H9 (cell line): ENCODE measurements around the gene RNLS. TPM values are rescaled to one million over a fixed set of nuclear protein-coding genes. Genes with fewer than 3 reads are reported as not detected.

Source experiments
- DNase-seq: peaks from one replicate; pipeline ENCODE4 v3.0.0-alpha.2; 2017
- H2AFZ ChIP-seq: one replicate; pipeline ENCODE4 v1.6.1; 2013; ENCODE audit warnings: mild to moderate bottlenecking, low read length, control low read depth, moderate library complexity
- H2AK5ac ChIP-seq: 2 replicates; pipeline ENCODE4 v1.6.1; 2013; ENCODE audit warnings: low read length, control low read depth, mixed read lengths; ENCODE audit not compliant: insufficient read length
- H2BK120ac ChIP-seq: one replicate; pipeline ENCODE4 v1.6.1; 2013; ENCODE audit warnings: low read depth, mild to moderate bottlenecking, low read length, control low read depth, inconsistent platforms; ENCODE audit not compliant: poor library complexity, severe bottlenecking
- H2BK12ac ChIP-seq: 2 replicates; pipeline ENCODE4 v1.6.1; 2013; ENCODE audit warnings: low read length, control low read depth, mixed read lengths, low read depth; ENCODE audit not compliant: insufficient read length
- H2BK15ac ChIP-seq: 2 replicates; pipeline ENCODE4 v1.6.1; 2013; ENCODE audit warnings: low read depth, low read length, control low read depth
- H2BK20ac ChIP-seq: one replicate; pipeline ENCODE4 v1.6.1; 2013; ENCODE audit warnings: low read depth, mild to moderate bottlenecking, low read length, control low read depth, inconsistent platforms; ENCODE audit not compliant: poor library complexity, severe bottlenecking
- H2BK5ac ChIP-seq: 2 replicates; pipeline ENCODE4 v1.6.1; 2013; ENCODE audit warnings: low read length, control low read depth, mixed read lengths; ENCODE audit not compliant: insufficient read length
- H3K14ac ChIP-seq: 2 replicates; pipeline ENCODE4 v1.6.1; 2013; ENCODE audit warnings: low read length, control low read depth; ENCODE audit not compliant: insufficient read depth
- H3K18ac ChIP-seq: 2 replicates; pipeline ENCODE4 v1.6.1; 2013; ENCODE audit warnings: low read depth, mild to moderate bottlenecking, mixed read lengths, low read length, control low read depth; ENCODE audit not compliant: insufficient read length
- H3K23ac ChIP-seq: 2 replicates; pipeline ENCODE4 v1.6.1; 2013; ENCODE audit warnings: low read length, control low read depth, mixed read lengths, low read depth; ENCODE audit not compliant: insufficient read length
- H3K23me2 ChIP-seq: 2 replicates; pipeline ENCODE4 v1.6.1; 2013; ENCODE audit warnings: low read depth, mild to moderate bottlenecking, mixed read lengths, low read length, control low read depth; ENCODE audit not compliant: insufficient read length, poor library complexity, severe bottlenecking
- H3K27ac ChIP-seq: 2 replicates; pipeline ENCODE4 v1.5.1; 2013; ENCODE audit warnings: low read length, control low read depth, mixed read lengths, low read depth; ENCODE audit not compliant: insufficient read length
- H3K27me3 ChIP-seq: 2 replicates; pipeline ENCODE4 v1.6.1; 2013; ENCODE audit warnings: low read length, control low read depth, inconsistent platforms; ENCODE audit not compliant: insufficient read depth
- H3K4ac ChIP-seq: 2 replicates; pipeline ENCODE4 v1.6.1; 2013; ENCODE audit warnings: low read depth, mild to moderate bottlenecking, control low read depth, inconsistent platforms, low read length, moderate library complexity
- H3K4me1 ChIP-seq: 2 replicates; pipeline ENCODE4 v1.6.1; 2013; ENCODE audit warnings: low read length, control low read depth, inconsistent platforms; ENCODE audit not compliant: insufficient read depth
- H3K4me2 ChIP-seq: 2 replicates; pipeline ENCODE4 v1.6.1; 2013; ENCODE audit warnings: low read length, control low read depth, mixed read lengths; ENCODE audit not compliant: insufficient read length, insufficient read depth
- H3K56ac ChIP-seq: 2 replicates; pipeline ENCODE4 v1.6.1; 2013; ENCODE audit warnings: low read depth, mild to moderate bottlenecking, mixed read lengths, low read length, control low read depth; ENCODE audit not compliant: insufficient read length
- H3K79me1 ChIP-seq: 2 replicates; pipeline ENCODE4 v1.6.1; 2013; ENCODE audit warnings: low read depth, mild to moderate bottlenecking, moderate library complexity, low read length, control low read depth, inconsistent platforms; ENCODE audit not compliant: insufficient read depth, poor library complexity, severe bottlenecking
- H3K79me2 ChIP-seq: 2 replicates; pipeline ENCODE4 v1.6.1; 2013; ENCODE audit warnings: low read length, control low read depth, inconsistent platforms; ENCODE audit not compliant: insufficient read depth
- H3K9ac ChIP-seq: 2 replicates; pipeline ENCODE4 v1.6.1; 2013; ENCODE audit warnings: low read length, control low read depth, mixed read lengths; ENCODE audit not compliant: insufficient read length; ENCODE audit errors: extremely low read depth
- H3K9me3 ChIP-seq: one replicate; pipeline ENCODE4 v1.6.1; 2013; ENCODE audit warnings: low read depth, low read length, inconsistent platforms; ENCODE audit not compliant: control insufficient read depth
- H3T11ph ChIP-seq: one replicate; pipeline ENCODE4 v1.6.1; 2013; ENCODE audit warnings: mild to moderate bottlenecking, low read length, control low read depth, inconsistent platforms
- H4K20me1 ChIP-seq: one replicate; pipeline ENCODE4 v1.6.1; 2013; ENCODE audit not compliant: control insufficient read depth, insufficient read length, insufficient read depth
- H4K5ac ChIP-seq: 2 replicates; pipeline ENCODE4 v1.6.1; 2013; ENCODE audit warnings: low read depth, mild to moderate bottlenecking, mixed read lengths, low read length, control low read depth; ENCODE audit not compliant: insufficient read length
- H4K8ac ChIP-seq: replicated peaks from 2 replicates; pipeline ENCODE4 v1.6.1; 2013; ENCODE audit warnings: low read length, control low read depth, mixed read lengths, low read depth; ENCODE audit not compliant: insufficient read length
- H4K91ac ChIP-seq: 2 replicates; pipeline ENCODE4 v1.6.1; 2013; ENCODE audit warnings: low read depth, mild to moderate bottlenecking, moderate library complexity, mixed read lengths, low read length, control low read depth; ENCODE audit not compliant: insufficient read length
- H3K27ac Mint-ChIP-seq, 3 experiments: 2 replicates in 2 of 3; 3 replicates in 1 of 3; pipeline ENCODE4 v1.8.0; 2020 to 2021; ENCODE audit warnings: mixed read lengths in 3 of 3, mild to moderate bottlenecking in 1 of 3, moderate library complexity in 1 of 3
- H3K27me3 Mint-ChIP-seq: 2 replicates; pipeline ENCODE4 v1.8.0; 2021; ENCODE audit warnings: low read depth, mild to moderate bottlenecking, moderate library complexity, mixed read lengths
- H3K36me3 Mint-ChIP-seq, 3 experiments: 2 replicates in 2 of 3; 3 replicates in 1 of 3; pipeline ENCODE4 v1.8.0; 2020 to 2021; ENCODE audit warnings: low read depth in 3 of 3, mixed read lengths in 3 of 3; ENCODE audit not compliant: insufficient read depth in 1 of 3
- H3K4me1 Mint-ChIP-seq, 2 experiments: 2 replicates each; pipeline ENCODE4 v1.8.0; 2020; ENCODE audit warnings: mixed read lengths in 2 of 2
- H3K4me3 Mint-ChIP-seq, 2 experiments: 2 replicates in 1 of 2; 3 replicates in 1 of 2; pipeline ENCODE4 v1.8.0; 2020 to 2021; ENCODE audit warnings: mild to moderate bottlenecking in 2 of 2, mixed read lengths in 2 of 2, moderate library complexity in 1 of 2
- H3K9me3 Mint-ChIP-seq, 2 experiments: 2 replicates in 1 of 2; 3 replicates in 1 of 2; pipeline ENCODE4 v1.8.0; 2020; ENCODE audit warnings: mild to moderate bottlenecking in 2 of 2, mixed read lengths in 2 of 2, moderate library complexity in 1 of 2
- CTCF ChIP-seq: fragments of 200-600 bp; sonication (generic); conservative IDR thresholded peaks from 3 replicates; pipeline ENCODE4 v1.8.0; 2021; ENCODE audit warnings: antibody characterized with exemption, mild to moderate bottlenecking
- WGBS: extraction: QIAGEN DNeasy Blood & Tissue Kit; methylation state at CpG from one replicate; pipeline ENCODE4 v1.1.7; 2013; ENCODE audit warnings: missing lambda C conversion rate, low lambda C conversion rate, mixed read lengths; ENCODE audit not compliant: insufficient read length; ENCODE audit errors: extremely low coverage; 5-methylcytosine and 5-hydroxymethylcytosine counted together
- total RNA-seq: library from RNA; stranded (reverse); gene quantifications from 2 replicates; pipeline ENCODE4 v1.2.1, GENCODE V29; 2021

Gene RNLS
- total RNA-seq, 1 experiment from 2014 or later = 7.5 TPM

GRCh38 chr10:88392222-88392621, 190.9 kb downstream of the RNLS start:
- H2BK20ac ChIP-seq = no peak overlapping the region
- peaks cover 2 to 20% (median 9%) of the 10 kb centered on the region in 3 experiments; a peak in 6 of 7 replicates for H3K36me3 Mint-ChIP-seq
- no peaks in the 10 kb centered on the region for H4K20me1 ChIP-seq
- H2BK5ac ChIP-seq = no peak overlapping the region
- H2BK120ac ChIP-seq = no peak overlapping the region
- no peak for DNase-seq
- H3K27ac ChIP-seq = no peak overlapping the region
- H3K4me2 ChIP-seq = no peak overlapping the region
- H3K4me1 Mint-ChIP-seq = no peaks in the 10 kb centered on the region
- no peak overlapping the region for H3K18ac ChIP-seq
- no peak overlapping the region for H4K91ac ChIP-seq
- no peak overlapping the region for H3K4ac ChIP-seq
- H4K8ac ChIP-seq = no peak overlapping the region
- no peak overlapping the region for H4K5ac ChIP-seq
- no peak overlapping the region for H3K14ac ChIP-seq
- no peaks in the 10 kb centered on the region for H3K23me2 ChIP-seq
- peaks cover 16 to 21% of the 10 kb centered on the region in 2 experiments for H3K9me3 Mint-ChIP-seq
- no peak overlapping the region for H3K27ac Mint-ChIP-seq
- H3K4me3 Mint-ChIP-seq = no peak overlapping the region
- no CpG with 5 or more reads among the region's 1 CpG for WGBS
- H3K27me3 ChIP-seq = no peaks in the 10 kb centered on the region
- H3K23ac ChIP-seq = no peak overlapping the region
- no peak overlapping the region for H2AFZ ChIP-seq
- no peaks in the 10 kb centered on the region for H3K27me3 Mint-ChIP-seq
- no peaks in the 10 kb centered on the region for H3K79me2 ChIP-seq
- H2AK5ac ChIP-seq = no peak overlapping the region
- H2BK12ac ChIP-seq = no peak overlapping the region
- no peaks in the 10 kb centered on the region for H3K9me3 ChIP-seq
- H3K9ac ChIP-seq = no peak overlapping the region
- H2BK15ac ChIP-seq = no peak overlapping the region
- no peaks in the 10 kb centered on the region for H3K4me1 ChIP-seq
- H3T11ph ChIP-seq = no peak overlapping the region
- no peaks in the 10 kb centered on the region for H3K79me1 ChIP-seq
- TF ChIP-seq CTCF = no peak
- H3K56ac ChIP-seq = no peak overlapping the region
